ENCODE results near the gene LRRIQ3. TPM values are rescaled to one million over a fixed set of nuclear protein-coding genes. Genes with fewer than 3 reads are reported as not detected.
"Not testable (repeated sequence)": the region's sequence is repeated elsewhere in the genome, so short reads cannot be mapped to it uniquely, and the experiment has no call there.

LRRIQ3 gene
- total and polyA plus RNA-seq, 4 donors = 0.65 to 2.0 (median 1.2) TPM

- Histone ChIP-seq H3K36me3 (ENCODE audit: control insufficient read depth in 4 of 4, insufficient read depth in 4 of 4, low read length in 4 of 4) (no peaks in the 10 kb centered on the region), H3K9me3 (ENCODE audit: control insufficient read depth in 4 of 4, insufficient read depth in 3 of 4, low read length in 3 of 4) (no peaks in the 10 kb centered on the region), H3K9ac (ENCODE audit: insufficient read depth in 1 of 2, low read length in 2 of 2) (no peak overlapping the region), H3K4me3 (no peak overlapping the region), H3K27ac (ENCODE audit: low read depth in 1 of 2, low read length in 1 of 2) (no peak overlapping the region), H3K4me1 (ENCODE audit: control insufficient read depth in 5 of 5, insufficient read depth in 5 of 5, low read length in 5 of 5) (no peaks in the 10 kb centered on the region), H3K27me3 (ENCODE audit: control insufficient read depth in 3 of 3, insufficient read depth in 3 of 3, low read length in 2 of 3) (no peaks in the 10 kb centered on the region)
- DNase-seq (no peak), ATAC-seq (ENCODE audit: insufficient read depth, low FRiP score) (no peak)
- no peak for TF ChIP-seq CTCF (IDR thresholded peaks at IDR 0.05; ENCODE audit: control extremely low read depth, extremely low read depth)
These were observed 36.5 kb downstream of the LRRIQ3 start for GRCh38 chr1:74161497-74161896.

GRCh38 chr1:74160046-74160445, 37.9 kb downstream of the LRRIQ3 start:
- no peaks in the 10 kb centered on the region for H3K36me3 ChIP-seq (ENCODE audit: control insufficient read depth in 4 of 4, insufficient read depth in 4 of 4, low read length in 4 of 4)
- 73 to 79% methylated on average over 2 of the region's 2 CpGs for WGBS, 2 donors
- DNase-seq (no peak), ATAC-seq (ENCODE audit: insufficient read depth, low FRiP score) (no peak)
- H3K9me3 ChIP-seq (ENCODE audit: control insufficient read depth in 4 of 4, insufficient read depth in 3 of 4, low read length in 3 of 4) = no peaks in the 10 kb centered on the region
- H3K4me1 ChIP-seq (ENCODE audit: control insufficient read depth in 5 of 5, insufficient read depth in 5 of 5, low read length in 5 of 5) = no peaks in the 10 kb centered on the region
- no peak overlapping the region for H3K27ac ChIP-seq (ENCODE audit: low read depth in 1 of 2, low read length in 1 of 2)
- no peak for TF ChIP-seq CTCF (IDR thresholded peaks at IDR 0.05; ENCODE audit: control extremely low read depth, extremely low read depth)
- H3K27me3 ChIP-seq (ENCODE audit: control insufficient read depth in 3 of 3, insufficient read depth in 3 of 3, low read length in 2 of 3) = no peaks in the 10 kb centered on the region
- no peak overlapping the region for H3K4me3 ChIP-seq
- H3K9ac ChIP-seq (ENCODE audit: insufficient read depth in 1 of 2, low read length in 2 of 2) = no peak overlapping the region

GRCh38 chr1:74145086-74145485, 52.9 kb downstream of the LRRIQ3 start:
- Histone ChIP-seq H3K4me1 (ENCODE audit: control insufficient read depth in 5 of 5, insufficient read depth in 5 of 5, low read length in 5 of 5) (no peaks in the 10 kb centered on the region), H3K27me3 (ENCODE audit: control insufficient read depth in 3 of 3, insufficient read depth in 3 of 3, low read length in 2 of 3) (no peaks in the 10 kb centered on the region), H3K9me3 (ENCODE audit: control insufficient read depth in 4 of 4, insufficient read depth in 3 of 4, low read length in 3 of 4) (no peaks in the 10 kb centered on the region), H3K27ac (ENCODE audit: low read depth in 1 of 2, low read length in 1 of 2) (no peak overlapping the region), H3K36me3 (ENCODE audit: control insufficient read depth in 4 of 4, insufficient read depth in 4 of 4, low read length in 4 of 4) (no peaks in the 10 kb centered on the region), H3K9ac (ENCODE audit: insufficient read depth in 1 of 2, low read length in 2 of 2) (no peak overlapping the region), H3K4me3 (no peak overlapping the region)
- no peak for TF ChIP-seq CTCF (IDR thresholded peaks at IDR 0.05; ENCODE audit: control extremely low read depth, extremely low read depth)
- no peak for ATAC-seq (ENCODE audit: insufficient read depth, low FRiP score)
- WGBS, 2 donors = 85 to 89% methylated on average over 4 of the region's 4 CpGs
- DNase-seq = no peak

- H3K4me3 ChIP-seq; DNase-seq; ATAC-seq (ENCODE audit: insufficient read depth, low FRiP score); H3K4me1 ChIP-seq (ENCODE audit: control insufficient read depth in 5 of 5, insufficient read depth in 5 of 5, low read length in 5 of 5); H3K9ac ChIP-seq (ENCODE audit: insufficient read depth in 1 of 2, low read length in 2 of 2); H3K9me3 ChIP-seq (ENCODE audit: control insufficient read depth in 4 of 4, insufficient read depth in 3 of 4, low read length in 3 of 4); H3K36me3 ChIP-seq (ENCODE audit: control insufficient read depth in 4 of 4, insufficient read depth in 4 of 4, low read length in 4 of 4); H3K27ac ChIP-seq (ENCODE audit: low read depth in 1 of 2, low read length in 1 of 2); H3K27me3 ChIP-seq (ENCODE audit: control insufficient read depth in 3 of 3, insufficient read depth in 3 of 3, low read length in 2 of 3): not testable (repeated sequence)
- WGBS, 2 donors = 87 to 91% methylated on average over 4 of the region's 4 CpGs
These were observed 80.6 kb downstream of the LRRIQ3 start for GRCh38 chr1:74117370-74117769.
